NCI-H1105 (cell line): ENCODE data around the gene CASP1.

Experiments used
- DNase-seq: peaks from one replicate; lab custom pipeline; 2025; lab: John Stamatoyannopoulos, UW

CASP1 gene

DNA sequence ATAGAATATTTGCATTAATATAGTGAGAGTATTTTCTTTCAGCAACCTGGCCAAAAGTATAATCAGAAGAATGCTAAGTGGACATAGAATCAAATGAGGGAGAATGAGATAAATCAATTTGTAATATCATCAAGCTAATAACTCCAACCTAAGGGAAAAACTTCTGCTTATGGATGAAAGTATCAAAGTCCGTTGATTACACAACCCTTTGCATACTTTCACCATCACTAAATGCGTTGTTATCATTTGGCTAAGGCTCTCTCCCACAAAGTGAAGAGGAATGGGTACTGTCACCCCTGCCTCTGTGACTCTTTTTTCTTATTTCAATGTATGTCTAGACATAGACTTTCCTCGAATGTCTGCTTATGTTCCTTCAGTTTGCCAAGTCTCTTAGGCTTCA lies 50.1 kb downstream of the CASP1 start:
- no peak for DNase-seq

DNA sequence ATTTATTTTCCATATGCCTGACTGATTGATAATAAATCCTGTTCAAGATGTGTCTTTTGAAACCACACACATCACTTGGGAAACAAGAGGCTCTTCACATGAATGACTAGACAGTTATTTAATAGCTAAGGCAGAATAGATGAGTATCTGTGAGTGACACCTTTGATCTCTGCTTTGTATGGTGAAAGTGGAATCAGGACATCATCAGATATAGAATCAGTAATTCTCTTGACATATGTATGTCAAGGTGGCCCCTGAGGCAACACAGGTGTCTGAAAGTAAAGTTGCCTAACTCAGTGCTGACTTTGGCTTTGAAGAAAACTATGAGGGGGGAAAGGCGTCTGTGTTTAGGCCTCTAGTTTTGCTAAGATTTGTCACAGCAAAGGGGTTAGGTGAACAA lies 55.1 kb downstream of the CASP1 start:
- DNase-seq: no peak
